K562 (cell line): ENCODE results near the gene BMPR2. TPM values are rescaled to one million over a fixed set of nuclear protein-coding genes. Genes with fewer than 3 reads are reported as not detected.

Source experiments
- ATAC-seq: fragments of 200-7000 bp; cut with Tn5 transposase; 3 replicates; pipeline ENCODE4 v1.9.1; 2020; ENCODE audit warnings: moderate library complexity
- BruUV-seq: library from RNA; stranded (reverse); fragments of 400-500 nt; replicated peaks from 2 replicates; lab custom pipeline; 2021; lab: Mats Ljungman, UMichigan
- CTCF ChIA-PET: fragments of 300-600 bp; formaldehyde crosslinking; extraction: SDS; loops from one replicate; lab custom pipeline; 2021; ENCODE audit warnings: low intra/inter-chr PET ratio; lab: Yijun Ruan, JAX
- POLR2A ChIA-PET: fragments of 300-600, 350-650 bp; sonication (Branson Sonifier 250); formaldehyde crosslinking; extraction: SDS; loops from one replicate; lab custom pipeline; 2021; ENCODE audit warnings: antibody characterized with exemption, inconsistent platforms; lab: Yijun Ruan, JAX
- DNase-seq, 4 experiments: peaks; one replicate each; pipeline versions ENCODE4 v3.0.0 to v3.0.0-alpha.2; 2011 to 2018; ENCODE audit warnings: low spot score in 3 of 4, mixed read lengths in 3 of 4; ENCODE audit errors: extremely low read depth in 1 of 4
- FAIRE-seq: peaks from 2 replicates; lab custom pipeline; 2011; peaks lifted over from hg19 to GRCh38; lab: Jason Lieb, UNC
- H2AFZ ChIP-seq: 2 replicates; pipeline ENCODE4 v1.6.0; 2011; ENCODE audit warnings: low read depth, low read length, control low read depth, inconsistent platforms
- H3K27ac ChIP-seq: fragments of 200-600 bp; 3 replicates; pipeline ENCODE4 v1.8.0; 2011; ENCODE audit warnings: low read depth, mild to moderate bottlenecking, control low read depth, inconsistent platforms, low read length, moderate library complexity, mixed read lengths; ENCODE audit errors: extremely low read depth
- H3K27me3 ChIP-seq, 2 experiments: fragments of 300-600 bp in 1 of 2; 2 replicates in 1 of 2; 3 replicates in 1 of 2; pipeline versions ENCODE4 v1.6.0 to v1.8.0; 2011; ENCODE audit warnings: inconsistent platforms in 2 of 2, low read length in 2 of 2, mild to moderate bottlenecking in 1 of 2, mixed read lengths in 1 of 2, moderate library complexity in 1 of 2; ENCODE audit not compliant: control insufficient read depth in 2 of 2, insufficient read depth in 2 of 2
- H3K36me3 ChIP-seq: fragments of 300-600 bp; 3 replicates; pipeline ENCODE4 v1.8.0; 2011; ENCODE audit warnings: mild to moderate bottlenecking, low read length, inconsistent platforms; ENCODE audit not compliant: control insufficient read depth, insufficient read depth
- H3K4me1 ChIP-seq, 2 experiments: fragments of 200-600 bp in 1 of 2; replicated peaks in 1 of 2; 2 replicates in 1 of 2; 3 replicates in 1 of 2; pipeline versions ENCODE4 v1.5.1 to v1.8.0; 2011; ENCODE audit warnings: inconsistent platforms in 2 of 2, low read length in 2 of 2, mild to moderate bottlenecking in 1 of 2, mixed read lengths in 1 of 2, moderate library complexity in 1 of 2; ENCODE audit not compliant: control insufficient read depth in 2 of 2, insufficient read depth in 2 of 2
- H3K4me2 ChIP-seq: 2 replicates; pipeline ENCODE4 v1.6.1; 2011; ENCODE audit warnings: low read length, control low read depth, inconsistent platforms, mixed read lengths; ENCODE audit not compliant: insufficient read depth
- H3K4me3 ChIP-seq: fragments of 200-600 bp; sonication (generic), shearing (Covaris generic); 2 replicates; pipeline ENCODE4 v1.5.1; 2016; ENCODE audit warnings: control low read depth, inconsistent platforms
- H3K79me2 ChIP-seq: fragments of 200-600 bp; 3 replicates; pipeline ENCODE4 v1.8.0; 2011; ENCODE audit warnings: low read length, inconsistent platforms; ENCODE audit not compliant: control insufficient read depth, insufficient read depth
- H3K9ac ChIP-seq, 2 experiments: 2 replicates each; pipeline versions ENCODE4 v1.6.0 to v1.6.1; 2011; ENCODE audit warnings: low read depth in 2 of 2, low read length in 2 of 2, control low read depth in 1 of 2, inconsistent platforms in 1 of 2, mild to moderate bottlenecking in 1 of 2, mixed read lengths in 1 of 2; ENCODE audit not compliant: insufficient read depth in 1 of 2
- H3K9me1 ChIP-seq: one replicate; pipeline ENCODE4 v1.6.0; 2011; ENCODE audit warnings: inconsistent platforms, mild to moderate bottlenecking, low read length, moderate library complexity; ENCODE audit not compliant: control insufficient read depth, insufficient read depth
- H3K9me3 ChIP-seq: replicated peaks from 2 replicates; pipeline ENCODE4 v1.5.1; 2011; ENCODE audit warnings: low read depth, low read length, inconsistent platforms; ENCODE audit not compliant: control insufficient read depth, insufficient read depth
- H4K20me1 ChIP-seq: replicated peaks from 2 replicates; pipeline ENCODE4 v1.6.1; 2011; ENCODE audit warnings: low read length, inconsistent platforms, mixed read lengths; ENCODE audit not compliant: control insufficient read depth, insufficient read depth
- ELF1 ChIP-seq: fragments of 200-800 bp; sonication (Bioruptor generic); IDR thresholded peaks from 2 replicates; pipeline ENCODE4 v1.6.1; 2016; ENCODE audit warnings: missing genetic modification characterization, missing compliant biosample characterization
- GATA2 ChIP-seq: sonication (generic); formaldehyde crosslinking; IDR thresholded peaks from 2 replicates; pipeline ENCODE4 v1.4.0; 2020; ENCODE audit warnings: mild to moderate bottlenecking, missing genetic modification reagents
- HMBOX1 ChIP-seq: sonication (generic); IDR thresholded peaks from 2 replicates; pipeline ENCODE4 v1.6.1; 2016
- NFATC3 ChIP-seq: fragments of 450-650 bp; IDR thresholded peaks from 2 replicates; pipeline ENCODE4 v1.6.1; 2017; ENCODE audit warnings: mild to moderate bottlenecking
- SIN3A ChIP-seq, 2 experiments: fragments of 150-350 bp in 1 of 2; IDR thresholded peaks; 2 replicates each; pipeline ENCODE4 v1.6.1; 2011 to 2016; ENCODE audit warnings: borderline replicate concordance in 2 of 2, low read depth in 2 of 2, low read length in 2 of 2, mild to moderate bottlenecking in 2 of 2, moderate library complexity in 2 of 2; ENCODE audit not compliant: control insufficient read depth in 1 of 2
- SP2 ChIP-seq: IDR thresholded peaks from 2 replicates; pipeline ENCODE4 v1.6.1; 2011; ENCODE audit warnings: mild to moderate bottlenecking, low read depth, low read length, moderate library complexity; ENCODE audit not compliant: poor library complexity, severe bottlenecking; ENCODE audit errors: extremely low read depth
- SRF ChIP-seq, 2 experiments: fragments of 250-450, 450-650 bp in 1 of 2; sonication (Bioruptor Pico) in 1 of 2; sonication (generic) in 1 of 2; formaldehyde crosslinking; IDR thresholded peaks; 2 replicates each; pipeline versions ENCODE4 v1.5.0 to v1.5.1; 2020 to 2022; ENCODE audit warnings: mild to moderate bottlenecking in 1 of 2, missing genetic modification reagents in 1 of 2
- TGIF2 ChIP-seq: sonication (generic); formaldehyde crosslinking; IDR thresholded peaks from 2 replicates; pipeline ENCODE4 v1.8.1; 2022; ENCODE audit warnings: mild to moderate bottlenecking, missing genetic modification reagents, moderate library complexity
- XRCC3 ChIP-seq: fragments of 450-650 bp; IDR thresholded peaks from 2 replicates; pipeline ENCODE4 v1.6.1; 2017; ENCODE audit warnings: mild to moderate bottlenecking, moderate library complexity
- ZNF395 ChIP-seq: fragments of 200-800 bp; sonication (Bioruptor generic); IDR thresholded peaks from 2 replicates; pipeline ENCODE4 v1.6.1; 2017; ENCODE audit warnings: missing genetic modification characterization, missing compliant biosample characterization
- ZNF507 ChIP-seq: conservative IDR thresholded peaks from 2 replicates; pipeline ENCODE4 v1.6.1; 2017; ENCODE audit warnings: missing genetic modification characterization, missing compliant biosample characterization
- ZNF785 ChIP-seq: fragments of 250-450 bp; sonication (Bioruptor Pico); IDR thresholded peaks from 2 replicates; pipeline ENCODE4 v1.4.0; 2020; ENCODE audit warnings: mild to moderate bottlenecking
- ZSCAN29 ChIP-seq: fragments of 450-650 bp; IDR thresholded peaks from 2 replicates; pipeline ENCODE4 v1.6.1; 2017
- WGBS: fragments of 100-300 bp; shearing (Covaris generic); methylation state at CpG from one replicate; pipeline ENCODE4 v1.1.6; 2016; ENCODE audit warnings: low coverage, mixed read lengths; ENCODE audit not compliant: insufficient coverage; ENCODE audit errors: missing lambda C conversion rate; 5-methylcytosine and 5-hydroxymethylcytosine counted together
- in situ Hi-C: fragments of 300-500 bp; cut with MboI; formaldehyde crosslinking; loops from 4 replicates; pipeline ENCODE4 v1.15.0; 2018; ENCODE audit warnings: inconsistent platforms, mixed read lengths
- intact Hi-C: fragments of 100-400 bp; cut with micrococcal nuclease; formaldehyde crosslinking; loops from 2 replicates; pipeline ENCODE4 v1.14.2; 2022
- polyA plus RNA-seq, 8 experiments: library from polyadenylated mRNA; depleted of rRNA in 4 of 8; stranded (reverse) in 5 of 8; unstranded in 3 of 8; fragments of >200 nt; fragmentation: Nextera tagmentation in 2 of 8; fragmentation: Illumina TruSeq in 1 of 8; extraction: Ambion mirVana in 2 of 8; extraction: Trizol in 1 of 8; gene quantifications; 2 replicates each; pipeline versions ENCODE4 v1.2.1 to v1.2.3, GENCODE V29; 2011 to 2014; ENCODE audit warnings: inconsistent platforms in 1 of 8, missing spikeins in 1 of 8
- total RNA-seq, 7 experiments: library from RNA; depleted of rRNA in 6 of 7; stranded (reverse); fragments of >200 nt in 6 of 7; fragmentation: Illumina TruSeq in 2 of 7; extraction: Trizol in 2 of 7; gene quantifications; 2 replicates each; pipeline versions ENCODE4 v1.2.1 to v1.2.3, GENCODE V29; 2011 to 2021; ENCODE audit warnings: low replicate concordance in 1 of 7

The BMPR2 gene
- total and polyA plus RNA-seq, 9 of the 15 experiments (the other 6 are each of a cell fraction or from before 2014, with no cell fraction given) = 0.73 to 5.0 (median 3.3) TPM

GRCh38 chr2:202346180-202346579, 29.9 kb upstream of the BMPR2 start (continued):
- TF ChIP-seq HMBOX1 = no peak
- no peak for TF ChIP-seq ZNF395 (CRISPR knock-in tag)
- no peak for TF ChIP-seq SRF (CRISPR knock-in tag; IDR thresholded peaks at IDR 0.05)
- TF ChIP-seq SP2 = no peak

GRCh38 chr2:202353430-202353829, 22.7 kb upstream of the BMPR2 start:
- no peak for ATAC-seq
- Histone ChIP-seq H3K9me3 (no peaks in the 10 kb centered on the region), H3K79me2 (no peaks in the 10 kb centered on the region), H3K4me2 (no peak overlapping the region), H4K20me1 (no peaks in the 10 kb centered on the region), H3K9me1 (no peaks in the 10 kb centered on the region), H3K4me1 (no peaks in the 10 kb centered on the region; a peak in 2 of 5 replicates), H3K27ac (no peak overlapping the region), H3K4me3 (no peak overlapping the region), H3K36me3 (no peaks in the 10 kb centered on the region), H3K9ac (no peak overlapping the region), H3K27me3 (no peaks in the 10 kb centered on the region), H2AFZ (no peak overlapping the region)
- BruUV-seq = no TSS peak
- in situ Hi-C loops = no loop called here
- TF ChIP-seq XRCC3 (no peak), ZSCAN29 (no peak), GATA2 (CRISPR knock-in tag) (no peak), TGIF2 (no peak), ZNF507 (tag) (no peak), ELF1 (tag) (no peak), ZNF785 (CRISPR knock-in tag) (no peak), NFATC3 (no peak), SIN3A (IDR thresholded peaks at IDR 0.05; ENCODE audit: borderline replicate concordance in 2 of 2, control insufficient read depth in 1 of 2, low read depth in 2 of 2, low read length in 2 of 2) (no peak)
- POLR2A ChIA-PET = no interaction called here
- no peak for FAIRE-seq
- intact Hi-C loops = no loop called here
- WGBS = 33% methylated on average over 2 of the region's 2 CpGs
- CTCF ChIA-PET = no interaction called here
- no peak for DNase-seq
